Activated T-cell treated with anti-CD3 and anti-CD28 coated beads for 24 hours (primary cell): Measurements from ENCODE around the gene LAMP5.

Source experiments
- DNase-seq: peaks from one replicate; pipeline ENCODE4 v3.0.0-alpha.2; 2020; ENCODE audit warnings: low read depth

Gene LAMP5

DNA sequence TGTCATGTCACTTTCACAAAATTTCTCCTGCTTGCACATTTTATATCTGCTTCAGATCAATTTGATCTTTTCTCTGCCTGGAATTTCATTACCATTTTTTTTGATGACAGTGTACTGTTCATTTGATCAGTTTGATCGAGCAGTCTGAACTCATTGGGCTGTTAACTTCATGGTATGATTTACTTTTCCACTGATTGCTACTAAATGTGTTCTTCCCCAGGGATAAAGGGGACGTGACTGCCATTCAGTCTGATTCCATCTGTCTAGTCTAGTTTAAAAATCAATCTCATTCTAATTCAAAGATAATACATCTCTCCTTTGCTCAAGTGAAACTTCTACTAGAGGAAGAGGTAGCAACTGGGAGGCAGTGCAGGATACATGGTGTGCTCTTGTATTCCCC is 21.1 kb downstream of the LAMP5 start:
- DNase-seq: no peak

DNA sequence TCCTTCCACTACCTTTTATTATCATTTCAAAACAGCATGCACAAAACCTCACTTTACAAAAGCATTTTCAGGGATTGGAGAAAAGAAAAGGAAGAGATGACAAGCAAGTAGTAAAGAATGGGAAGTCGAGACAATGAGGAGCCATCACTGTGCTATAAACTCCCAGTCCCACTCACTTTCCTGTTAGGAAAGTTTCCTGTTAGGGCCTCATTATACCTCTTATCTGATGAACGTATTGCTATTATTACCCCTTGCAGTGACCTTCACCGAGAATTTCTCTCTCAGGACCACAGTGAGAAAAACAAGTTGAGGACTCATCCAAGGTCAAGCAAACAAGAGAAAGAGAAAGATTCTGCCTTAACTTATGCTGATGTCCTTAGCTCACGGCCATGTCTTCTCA is 28.8 kb downstream of the LAMP5 start:
- DNase-seq: no peak

DNA sequence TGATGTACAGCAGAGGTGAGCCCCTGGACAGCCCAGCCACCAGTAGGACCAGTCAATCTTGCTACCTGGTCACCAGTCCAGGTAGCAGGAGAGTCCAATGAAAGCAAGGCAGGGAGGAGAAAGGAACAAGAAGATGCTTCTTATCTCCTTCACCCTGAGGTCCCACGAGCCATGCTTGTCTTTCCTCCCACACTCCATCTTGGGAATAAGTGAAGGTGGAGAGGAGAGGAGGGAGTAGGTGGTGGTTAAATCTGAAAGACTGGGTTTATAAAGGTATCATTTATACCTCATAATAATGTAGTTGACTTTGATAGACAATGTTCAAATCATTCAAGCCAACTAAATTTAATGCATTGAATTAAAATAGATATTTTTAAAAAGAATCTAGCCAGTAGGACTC is 35.9 kb downstream of the LAMP5 start:
- DNase-seq: no peak

DNA sequence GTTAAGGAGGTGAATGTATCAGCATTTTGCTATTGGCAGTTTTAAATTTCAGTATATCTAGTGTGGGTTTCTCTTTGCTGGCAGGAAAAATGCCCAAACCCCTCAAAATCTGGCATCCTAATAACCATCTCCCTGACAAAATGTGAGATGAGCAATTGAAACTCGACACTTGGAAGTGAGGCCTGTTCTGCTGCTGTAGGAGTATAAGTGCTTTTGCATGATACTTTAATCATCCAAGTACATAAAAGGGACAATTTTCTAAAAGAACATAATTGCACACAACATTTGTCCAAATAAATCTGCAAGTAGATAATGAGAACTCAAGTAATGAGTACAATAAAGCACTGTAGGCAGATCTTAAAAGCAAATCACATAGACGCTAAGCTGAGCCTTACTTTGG is 36.5 kb downstream of the LAMP5 start:
- no peak for DNase-seq

DNA sequence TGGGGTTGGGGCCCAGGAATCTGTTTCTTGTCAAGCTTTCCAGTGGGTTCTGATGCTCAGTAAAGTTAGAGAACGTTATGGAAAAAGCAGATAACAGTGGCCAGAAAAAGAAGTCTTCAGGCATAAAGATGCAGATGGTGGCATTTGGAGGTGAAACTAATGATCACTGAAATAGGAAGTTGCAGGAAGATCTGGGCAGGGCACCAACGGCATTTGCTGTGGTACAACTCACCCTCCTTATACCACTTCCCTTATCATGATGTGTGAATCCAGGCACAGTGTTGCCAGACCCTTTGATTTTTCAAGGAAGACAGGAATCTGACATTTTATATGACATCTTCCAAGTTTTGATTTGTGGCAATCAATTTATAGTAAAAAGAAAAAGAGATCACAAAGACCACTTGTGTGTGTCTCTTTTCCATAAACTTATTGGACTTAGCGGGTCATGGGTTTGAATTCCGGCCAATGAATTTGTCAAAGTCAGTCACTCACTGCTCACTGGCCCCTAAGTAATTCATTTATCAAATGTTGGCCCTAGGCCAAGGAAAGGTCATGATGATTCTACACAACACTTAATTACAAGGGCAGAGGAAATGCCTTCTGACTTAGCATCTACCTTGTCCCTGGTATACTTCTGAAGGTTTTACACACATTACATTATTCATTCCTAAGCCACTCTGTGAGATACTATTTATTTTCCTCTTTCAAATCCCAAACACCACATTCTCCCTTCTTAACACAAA is 37.6 kb downstream of the LAMP5 start:
- no peak for DNase-seq

DNA sequence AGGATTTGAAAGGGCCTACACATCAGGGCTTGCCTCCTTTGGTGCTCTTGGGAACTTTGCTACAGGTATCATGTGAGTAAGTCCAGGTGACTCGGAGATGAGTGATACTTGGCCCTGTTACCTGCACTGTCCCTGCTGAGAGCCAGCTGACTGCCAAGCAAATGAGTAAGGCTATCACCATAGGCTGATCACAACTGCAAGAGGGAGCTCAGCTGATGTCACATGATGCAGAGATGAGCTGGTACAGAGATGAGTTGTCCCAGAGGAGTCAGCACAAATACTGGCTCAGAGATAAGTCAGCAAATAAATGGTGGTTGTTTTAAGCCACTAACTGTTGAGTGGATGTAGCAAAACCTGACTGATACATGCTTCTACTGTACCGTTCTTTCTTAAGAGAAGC is 41.4 kb downstream of the LAMP5 start:
- DNase-seq: no peak

DNA sequence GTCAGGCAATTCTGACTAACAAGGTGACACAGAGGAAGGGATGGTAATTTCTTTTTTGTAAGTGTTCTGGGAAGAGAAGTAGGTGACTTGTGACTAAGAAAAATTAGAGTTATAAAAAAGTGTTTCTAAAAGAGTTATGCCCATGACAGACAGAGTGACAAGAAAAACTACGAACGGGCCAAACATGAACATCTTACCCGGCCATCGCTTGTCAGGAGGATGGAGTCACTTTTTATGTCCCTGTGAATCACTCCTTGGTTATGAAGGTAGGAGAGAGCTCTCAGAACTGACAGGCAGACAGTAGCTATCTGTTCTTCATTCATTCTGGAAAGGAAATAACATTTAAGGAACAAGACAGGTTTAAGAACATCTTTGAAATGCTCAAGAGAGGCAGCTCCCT is 43.0 kb downstream of the LAMP5 start:
- DNase-seq: no peak

DNA sequence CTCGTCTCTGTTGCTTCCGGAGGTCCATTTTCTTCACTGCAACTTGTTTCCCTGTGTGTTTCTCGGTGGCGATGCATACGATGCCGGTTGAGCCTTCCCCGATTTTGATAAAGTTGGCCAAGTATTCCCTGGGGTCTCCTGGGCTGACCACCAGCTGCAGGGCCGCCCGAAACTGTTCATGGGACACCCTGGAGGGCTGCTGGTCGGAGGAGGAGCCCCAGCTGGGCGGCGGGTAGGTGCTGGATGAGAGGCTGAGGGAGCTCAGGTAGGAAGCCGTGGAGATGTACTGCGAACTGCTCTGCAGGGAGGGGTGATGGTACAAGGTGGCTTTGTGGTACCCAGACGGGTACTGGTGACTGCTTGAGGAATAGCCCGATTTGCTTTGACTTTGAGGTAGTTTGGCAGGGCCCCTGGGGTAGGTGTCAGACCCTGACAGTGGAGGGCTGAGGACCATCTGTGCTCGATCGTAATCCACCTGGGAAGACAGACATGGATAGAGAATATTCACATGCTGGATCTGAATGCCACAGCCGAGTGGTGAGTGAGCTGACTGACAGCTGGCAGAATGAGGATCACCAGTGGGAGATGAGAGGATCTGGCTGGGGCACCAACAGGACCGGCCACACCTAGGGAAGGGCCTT is 51.6 kb downstream of the LAMP5 start:
- no peak for DNase-seq

DNA sequence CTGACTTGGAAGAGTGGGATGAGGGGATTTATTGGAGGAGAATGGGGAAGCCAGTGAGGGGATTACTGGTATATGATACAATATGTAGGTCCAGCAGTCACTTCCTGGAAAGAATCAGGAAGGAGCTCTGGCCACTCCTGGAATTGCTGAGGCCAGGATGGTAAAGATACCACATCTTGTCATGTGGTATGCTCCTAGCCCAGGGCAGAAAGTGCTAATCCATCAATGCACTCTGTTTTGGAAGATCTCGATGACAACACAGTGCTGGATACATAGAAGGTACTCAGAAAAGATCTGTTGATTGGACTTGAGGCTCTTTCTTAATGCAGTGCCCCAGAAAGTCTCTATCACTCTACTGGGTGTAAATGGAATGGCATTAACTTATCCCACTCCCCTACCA is 52.6 kb downstream of the LAMP5 start:
- DNase-seq: no peak

DNA sequence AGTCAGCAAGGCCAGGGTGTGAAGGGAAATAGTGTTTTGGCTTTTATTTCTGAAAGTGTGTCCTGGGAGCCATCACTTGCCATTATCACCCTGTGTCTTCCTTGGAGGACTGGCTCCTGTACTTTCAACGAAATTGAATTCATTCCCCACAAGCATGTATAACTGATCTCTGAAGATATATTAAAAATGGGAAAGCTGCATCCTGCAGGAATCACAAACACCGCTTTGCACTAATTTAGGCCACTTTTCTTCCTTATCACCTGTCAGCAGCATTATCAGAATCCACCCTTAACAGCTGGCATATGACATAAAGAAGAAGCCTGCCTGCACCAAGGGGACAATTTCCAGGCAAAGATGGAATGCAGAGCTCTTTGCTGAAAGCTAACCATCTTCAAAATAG is 56.2 kb downstream of the LAMP5 start:
- no peak for DNase-seq

DNA sequence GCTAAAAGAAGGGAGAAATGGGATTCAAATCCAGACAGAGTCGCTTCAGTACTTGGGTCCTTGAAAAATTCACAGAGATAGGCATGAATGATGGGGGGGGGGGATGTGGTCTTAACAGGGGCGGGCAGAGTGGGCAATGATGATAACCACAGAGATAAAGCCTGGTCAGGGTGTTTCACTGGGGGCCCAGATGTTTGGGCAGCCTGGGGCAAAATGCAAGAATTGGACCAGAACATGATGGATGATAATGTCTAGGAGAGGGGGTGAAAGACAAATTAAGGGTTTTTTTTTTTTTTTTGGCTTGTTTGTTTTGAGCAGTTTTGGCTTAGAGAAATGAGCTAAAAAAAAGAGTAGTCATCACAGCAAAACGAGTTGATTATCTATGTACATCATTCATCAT is 57.4 kb downstream of the LAMP5 start:
- no peak for DNase-seq

DNA sequence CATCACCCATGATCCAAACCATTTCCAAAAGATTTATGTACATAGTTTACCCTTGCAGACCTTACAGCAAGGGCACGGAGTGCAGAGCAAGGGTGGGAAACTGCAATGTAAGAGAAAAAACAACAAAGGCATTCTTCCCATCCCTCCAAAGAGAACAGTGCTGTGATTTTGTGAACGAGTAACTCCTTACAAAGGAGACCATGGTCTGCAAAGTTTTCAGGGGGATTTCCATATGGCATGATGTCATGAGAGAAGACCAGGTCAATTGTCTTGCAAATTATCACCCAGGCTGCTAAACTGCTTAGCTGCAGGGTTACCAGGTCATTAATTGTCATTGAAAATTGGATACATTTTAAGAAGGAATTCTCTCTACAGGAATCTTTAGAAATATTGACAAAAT is 58.3 kb downstream of the LAMP5 start:
- no peak for DNase-seq

DNA sequence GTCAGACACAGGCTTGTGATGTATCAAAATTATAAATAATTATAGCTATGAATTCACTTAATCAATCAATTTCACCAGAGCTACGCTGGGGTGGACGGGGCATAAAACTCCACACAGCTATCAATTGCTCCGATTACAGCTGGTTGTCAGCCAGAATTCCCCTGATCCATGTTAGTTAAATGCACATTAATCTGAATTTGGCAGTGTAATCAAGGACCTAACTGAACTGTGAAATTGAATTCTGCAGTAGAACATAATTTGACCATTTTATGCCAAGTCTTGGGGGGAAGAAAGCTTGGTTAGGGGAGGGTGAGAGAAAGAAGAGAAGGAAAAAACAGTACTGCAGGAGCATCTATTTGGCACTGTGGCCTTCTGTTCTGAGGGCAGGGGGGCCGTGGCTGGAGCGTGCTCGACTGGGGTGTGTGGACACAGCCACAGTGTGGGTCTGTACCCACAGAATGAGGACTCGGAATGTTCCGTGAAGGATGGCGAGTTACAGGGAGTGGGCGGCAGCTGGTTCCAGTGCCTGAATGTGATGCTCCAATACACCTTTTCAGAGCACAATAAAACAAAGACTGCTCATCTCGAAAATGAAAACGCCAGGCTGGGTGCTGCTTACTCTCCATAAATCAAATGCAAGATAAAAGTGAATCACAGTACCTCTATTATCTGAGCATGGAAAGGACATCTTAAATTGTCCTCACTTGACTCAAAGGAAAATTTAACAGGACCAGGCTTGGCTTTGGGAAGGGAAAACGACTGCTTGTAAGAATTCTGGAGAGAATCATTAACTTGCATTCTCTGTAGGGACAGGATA is 59.2 kb downstream of the LAMP5 start:
- no peak for DNase-seq

DNA sequence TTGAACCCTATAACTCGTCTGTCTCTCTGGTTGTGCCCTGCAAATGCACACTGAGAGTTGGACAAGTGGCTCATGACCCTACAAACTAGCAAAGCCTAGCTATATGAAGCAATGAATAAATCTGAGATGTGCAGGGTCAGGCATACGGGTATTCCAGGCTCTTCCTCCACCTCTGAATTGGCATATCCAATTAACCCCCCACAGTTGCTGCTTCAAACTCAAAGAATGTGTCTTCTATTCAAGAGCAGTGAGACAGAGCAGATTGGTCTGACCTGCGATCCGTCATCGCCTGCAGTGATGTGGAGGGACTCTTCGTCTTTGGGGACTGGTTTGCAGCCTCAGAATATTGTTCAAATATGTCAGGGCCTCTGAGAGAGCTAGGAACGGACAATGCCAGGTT is 59.8 kb downstream of the LAMP5 start:
- DNase-seq: no peak

DNA sequence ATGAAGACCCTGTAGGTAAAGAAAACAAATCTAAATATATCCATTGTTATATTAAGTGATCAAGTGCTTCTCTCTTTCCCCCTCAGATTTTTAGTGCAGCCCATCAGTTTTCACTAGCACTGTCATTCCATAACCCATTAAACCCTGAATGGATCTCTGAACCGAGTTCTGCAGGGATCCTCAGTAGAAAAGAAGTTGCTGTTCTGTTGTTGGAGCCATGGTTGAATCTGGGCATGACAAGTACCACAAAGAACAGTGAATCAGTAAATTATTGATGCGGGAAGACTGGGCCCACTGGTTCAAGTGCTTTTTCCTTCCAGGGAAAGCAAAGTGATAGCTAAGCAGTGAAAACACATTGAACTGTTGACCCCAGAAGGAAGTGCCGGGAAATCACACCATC is 60.4 kb downstream of the LAMP5 start:
- no peak for DNase-seq

DNA sequence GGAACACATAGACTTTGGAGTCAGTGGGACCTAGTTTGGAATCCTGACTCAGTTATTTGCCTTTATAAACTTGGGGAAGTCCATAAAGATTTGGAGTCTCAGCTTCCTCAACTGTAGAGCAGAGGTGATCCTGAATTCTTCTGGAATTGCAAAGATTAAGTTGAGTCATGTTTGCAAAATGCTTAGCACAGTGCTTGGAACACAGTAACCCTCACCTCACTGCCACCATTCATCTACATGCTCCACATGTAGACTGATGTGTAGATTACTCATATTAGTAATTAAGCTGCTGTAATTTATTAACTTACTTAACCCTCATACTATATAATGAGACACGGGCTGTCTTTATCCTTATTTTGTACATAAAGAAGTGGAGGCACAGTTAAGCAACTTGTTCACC is 61.4 kb downstream of the LAMP5 start:
- DNase-seq: no peak

DNA sequence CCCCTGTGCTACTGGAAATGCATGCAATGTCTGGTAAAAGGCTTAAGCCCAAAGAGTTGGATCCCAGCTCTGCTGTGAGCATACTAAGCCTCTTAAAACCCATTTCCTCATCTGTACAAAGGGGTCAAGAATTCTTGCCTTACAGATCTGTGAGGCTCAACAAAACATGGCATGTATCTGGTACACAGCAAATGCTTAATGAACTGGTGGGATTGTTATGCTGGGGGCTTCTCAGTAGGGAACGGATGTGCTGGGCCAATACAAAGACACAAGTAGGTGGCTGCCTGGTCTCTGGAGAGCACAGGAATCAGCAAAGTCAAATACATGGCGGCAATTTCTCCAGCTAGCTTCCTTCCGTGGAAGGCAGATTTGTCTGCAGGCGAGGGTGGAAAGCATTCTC is 62.3 kb downstream of the LAMP5 start:
- no peak for DNase-seq

DNA sequence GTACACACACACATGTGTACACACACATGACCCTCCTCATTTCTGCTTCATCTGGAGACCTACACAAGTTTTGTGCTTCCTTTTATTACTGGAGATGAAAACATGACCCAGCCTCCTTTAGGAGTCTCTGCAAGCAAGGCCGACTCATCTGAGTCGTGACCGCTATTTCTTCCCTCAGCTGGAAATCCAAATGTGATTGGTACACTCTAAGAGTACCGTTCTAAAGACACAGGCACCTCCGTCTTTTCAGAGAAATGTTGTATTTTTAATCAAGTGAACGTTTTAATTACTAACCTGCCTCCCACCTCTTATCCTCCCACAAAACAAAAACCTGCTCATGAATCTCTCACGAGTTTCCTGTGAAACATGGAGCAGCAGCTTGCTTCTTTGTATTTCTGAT is 63.0 kb downstream of the LAMP5 start:
- no peak for DNase-seq

DNA sequence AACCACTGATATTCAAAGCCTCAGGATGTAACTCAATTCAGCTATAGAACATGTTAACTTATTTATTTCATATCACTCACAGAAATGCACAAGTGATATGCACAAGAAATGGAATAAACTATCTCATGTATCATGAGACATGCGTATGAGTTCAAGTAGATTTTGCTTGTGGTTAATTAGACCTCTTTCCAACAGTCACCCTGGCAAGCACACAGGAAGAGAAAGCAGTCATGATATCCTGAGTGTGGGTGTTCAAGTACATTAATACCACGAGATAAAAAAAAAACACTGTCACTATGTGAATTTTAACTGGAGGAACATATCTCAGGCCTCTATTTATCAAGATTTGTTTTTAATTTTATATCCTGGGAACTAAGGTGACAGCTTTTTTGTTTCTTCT is 64.2 kb downstream of the LAMP5 start:
- no peak for DNase-seq
